ENCODE results near the gene LCLAT1. TPM values are rescaled to one million over a fixed set of nuclear protein-coding genes. Genes with fewer than 3 reads are reported as not detected.

LCLAT1 gene
- total RNA-seq, 1 experiment from 2014 or later, result 32.9 TPM

GRCh38 chr2:30519796-30520195 is 72.8 kb downstream of the LCLAT1 start:
- Histone ChIP-seq H3K23me2 (ENCODE audit: insufficient read length, low read depth, low read length, poor library complexity, severe bottlenecking) (no peaks in the 10 kb centered on the region), H3K23ac (ENCODE audit: insufficient read length, low read depth, low read length) (no peak overlapping the region), H2AFZ (ENCODE audit: low read length) (no peak overlapping the region), H2AK5ac (ENCODE audit: insufficient read length, low read length) (no peak overlapping the region), H2BK5ac (ENCODE audit: insufficient read length, low read length) (no peak overlapping the region), H2BK15ac (ENCODE audit: low read depth, low read length) (no peak overlapping the region), H3K56ac (ENCODE audit: insufficient read length, low read depth, low read length) (no peak overlapping the region), H2BK120ac (ENCODE audit: low read depth, low read length, poor library complexity, severe bottlenecking) (no peak overlapping the region), H4K8ac (replicated peaks; ENCODE audit: insufficient read length, low read depth, low read length) (no peak overlapping the region), H3K9me3 (ENCODE audit: control insufficient read depth, low read depth, low read length) (peaks cover 4% of the 10 kb centered on the region), H3K27ac (ENCODE audit: insufficient read length, low read depth, low read length) (no peak overlapping the region), H3K79me2 (ENCODE audit: insufficient read depth, low read length) (no peaks in the 10 kb centered on the region), H4K91ac (ENCODE audit: insufficient read length, low read depth, low read length) (no peak overlapping the region), H3K27me3 (ENCODE audit: insufficient read depth, low read length) (no peaks in the 10 kb centered on the region), H3K18ac (ENCODE audit: insufficient read length, low read depth, low read length) (no peak overlapping the region), H3K4ac (ENCODE audit: low read depth, low read length) (no peak overlapping the region), H2BK20ac (ENCODE audit: low read depth, low read length, poor library complexity, severe bottlenecking) (no peak overlapping the region), H2BK12ac (ENCODE audit: insufficient read length, low read depth, low read length) (no peak overlapping the region), H4K5ac (ENCODE audit: insufficient read length, low read depth, low read length) (no peak overlapping the region), H4K20me1 (ENCODE audit: control insufficient read depth, insufficient read depth, insufficient read length) (no peaks in the 10 kb centered on the region), H3K9ac (ENCODE audit: extremely low read depth, insufficient read length, low read length) (no peak overlapping the region), H3T11ph (ENCODE audit: low read length) (no peak overlapping the region), H3K79me1 (ENCODE audit: insufficient read depth, low read depth, low read length, poor library complexity, severe bottlenecking) (no peaks in the 10 kb centered on the region), H3K4me2 (ENCODE audit: insufficient read depth, insufficient read length, low read length) (no peak overlapping the region), H3K4me1 (ENCODE audit: insufficient read depth, low read length) (no peaks in the 10 kb centered on the region; the same call in 1 of the 2 replicates), H3K14ac (ENCODE audit: insufficient read depth, low read length) (no peak overlapping the region)
- Mint-ChIP-seq H3K4me3 (no peak overlapping the region), H3K9me3 (peaks cover 15 to 25% of the 10 kb centered on the region in 2 experiments), H3K27ac (no peak overlapping the region), H3K36me3 (ENCODE audit: insufficient read depth in 1 of 3, low read depth in 3 of 3) (peaks cover 31 to 46% (median 35%) of the 10 kb centered on the region in 3 experiments), H3K4me1 (peaks cover 15 to 18% of the 10 kb centered on the region in 2 experiments), H3K27me3 (ENCODE audit: low read depth) (no peaks in the 10 kb centered on the region)
- no peak for DNase-seq
- TF ChIP-seq CTCF (conservative IDR thresholded peaks at IDR 0.05), result no peak
- WGBS (ENCODE audit: extremely low coverage, insufficient read length, low lambda C conversion rate), result no CpG with 5 or more reads among the region's 16 CpGs

All from H9 (cell line).